NCI-H82 (cell line): ENCODE results near the gene LRP2.
"Not testable (repeated sequence)": the region's sequence is repeated elsewhere in the genome, so short reads cannot be mapped to it uniquely, and the experiment has no call there.

Experiments used
- DNase-seq: peaks from one replicate; lab custom pipeline; 2025; lab: John Stamatoyannopoulos, UW

LRP2 gene

GRCh38 chr2:169348321-169349024, 13.9 kb downstream of the LRP2 start:
- no peak for DNase-seq

GRCh38 chr2:169345486-169346437, 16.6 kb downstream of the LRP2 start:
- no peak for DNase-seq

- no peak for DNase-seq
Observed at GRCh38 chr2:169344736-169345485, 17.4 kb downstream of the LRP2 start.

GRCh38 chr2:169343202-169343601, 19.1 kb downstream of the LRP2 start:
- DNase-seq: no peak

GRCh38 chr2:169339657-169340056, 22.7 kb downstream of the LRP2 start:
- DNase-seq: no peak

GRCh38 chr2:169336695-169337094, 25.6 kb downstream of the LRP2 start:
- no peak for DNase-seq

GRCh38 chr2:169330555-169331198, 31.7 kb downstream of the LRP2 start:
- DNase-seq: no peak

GRCh38 chr2:169329688-169330554, 32.4 kb downstream of the LRP2 start:
- DNase-seq: no peak

GRCh38 chr2:169328785-169329184, 33.5 kb downstream of the LRP2 start:
- DNase-seq: no peak

- not testable (repeated sequence) for DNase-seq
Observed at GRCh38 chr2:169327837-169328236, 34.5 kb downstream of the LRP2 start.

- DNase-seq: not testable (repeated sequence)
Observed at GRCh38 chr2:169325886-169326285, 36.4 kb downstream of the LRP2 start.

- no peak for DNase-seq
Observed at GRCh38 chr2:169324581-169325260, 37.6 kb downstream of the LRP2 start.

GRCh38 chr2:169323841-169324240, 38.5 kb downstream of the LRP2 start:
- DNase-seq: no peak

- DNase-seq: no peak
Observed at GRCh38 chr2:169320561-169320960, 41.8 kb downstream of the LRP2 start.

GRCh38 chr2:169315357-169315756, 47.0 kb downstream of the LRP2 start:
- DNase-seq: no peak

GRCh38 chr2:169308349-169308748, 54.0 kb downstream of the LRP2 start:
- DNase-seq: not testable (repeated sequence)

GRCh38 chr2:169304689-169305088, 57.6 kb downstream of the LRP2 start:
- DNase-seq: not testable (repeated sequence)

- no peak for DNase-seq
Observed at GRCh38 chr2:169303579-169304305, 58.6 kb downstream of the LRP2 start.

GRCh38 chr2:169302364-169302763, 60.0 kb downstream of the LRP2 start:
- no peak for DNase-seq
